ENCODE data around the gene SET. TPM values are rescaled to one million over a fixed set of nuclear protein-coding genes. Genes with fewer than 3 reads are reported as not detected.

SET gene
- total and polyA plus RNA-seq, 2 of the 8 experiments (the other 6 are each of a cell fraction or from before 2014, with no cell fraction given), result 466 to 1,345 TPM

DNA sequence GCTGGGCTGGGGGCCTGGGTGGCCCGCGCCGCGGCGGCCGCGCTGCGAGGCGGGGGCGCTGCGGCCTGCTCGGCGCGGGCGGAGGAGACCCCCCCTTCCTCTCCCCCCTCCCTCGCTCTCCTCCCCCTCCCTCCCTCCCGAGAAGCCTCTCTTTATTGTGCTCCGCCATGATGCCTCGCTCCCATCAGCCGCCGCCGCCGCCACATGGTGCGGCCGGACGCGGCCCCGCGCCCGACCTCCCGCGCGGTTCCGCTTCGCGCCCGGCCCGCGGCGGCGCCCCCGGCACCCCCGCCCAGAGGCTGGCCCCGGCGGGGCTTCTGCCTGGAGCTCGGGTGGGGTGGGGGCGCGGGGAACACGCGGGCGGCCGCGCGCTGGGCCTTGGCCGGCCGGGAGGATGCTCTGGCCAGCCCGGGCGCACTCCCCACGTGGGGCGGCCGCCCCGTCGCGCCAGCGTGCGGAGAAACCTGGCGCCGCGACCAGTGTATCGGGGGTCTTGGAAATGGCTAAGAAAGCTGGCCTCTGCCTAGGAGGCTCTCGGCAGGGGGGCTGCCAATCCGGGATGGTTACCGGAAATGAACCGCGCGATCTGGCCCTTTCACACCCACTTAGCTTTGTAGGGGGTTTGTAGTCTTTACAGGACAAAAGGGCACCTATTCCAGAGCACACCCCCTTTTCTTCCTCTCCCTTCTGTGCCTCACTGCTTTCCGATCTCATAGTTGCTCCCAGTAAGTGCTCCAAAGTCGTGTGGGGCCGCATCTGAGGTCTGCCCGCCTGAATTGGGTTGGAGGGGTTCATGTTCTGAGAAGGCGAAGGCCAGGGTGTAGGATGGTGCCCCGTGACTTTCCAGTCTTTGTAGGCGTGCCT lies 1.0 kb downstream of the SET start (continued):
- no peak for TF ChIP-seq SP2 (IDR thresholded peaks at IDR 0.05; ENCODE audit: low read length)
- no peak for TF ChIP-seq KDM4A (IDR thresholded peaks at IDR 0.05; ENCODE audit: low read depth, low read length, severe bottlenecking)
- no peak for TF ChIP-seq JUND (IDR thresholded peaks at IDR 0.05; ENCODE audit: low read length)
- TF ChIP-seq SIRT6 (IDR thresholded peaks at IDR 0.05; ENCODE audit: low read length), result no peak
- peak; percentile 59; the same call in 1 of the 2 replicates for TF ChIP-seq POLR2AphosphoS5 (IDR thresholded peaks at IDR 0.05; ENCODE audit: low read depth, low read length)
- TF ChIP-seq MAFK (IDR thresholded peaks at IDR 0.05; ENCODE audit: low read depth, low read length), result no peak
- no peak for TF ChIP-seq BCL11A (IDR thresholded peaks at IDR 0.05; ENCODE audit: low read depth in 2 of 2, low read length in 2 of 2)
- peak; percentile 58; the same call in 1 of the 2 replicates for TF ChIP-seq TAF1 (IDR thresholded peaks at IDR 0.05; ENCODE audit: low read depth, low read length)
- peak; percentile 28 to 80 for TF ChIP-seq POLR2A (IDR thresholded peaks at IDR 0.05; ENCODE audit: control extremely low read depth in 1 of 2, low read depth in 2 of 2, low read length in 2 of 2)
- TF ChIP-seq EZH2 (IDR thresholded peaks at IDR 0.05; ENCODE audit: low read depth, low read length, severe bottlenecking), result no peak
- TF ChIP-seq EGR1 (IDR thresholded peaks at IDR 0.05; ENCODE audit: borderline replicate concordance, low read depth, low read length), result no peak
- no peak for TF ChIP-seq CTBP2 (IDR thresholded peaks at IDR 0.05; ENCODE audit: borderline replicate concordance, insufficient read depth, insufficient read length, low read length)
- 0 out of 2 replicates have a peak, but pooled peaks have one; percentile 25 for TF ChIP-seq TBP (IDR thresholded peaks at IDR 0.05; ENCODE audit: low read depth, low read length)
- peak; percentile 54 for TF ChIP-seq ASH2L (IDR thresholded peaks at IDR 0.05; ENCODE audit: low read length)
- TF ChIP-seq, protein P1, sequence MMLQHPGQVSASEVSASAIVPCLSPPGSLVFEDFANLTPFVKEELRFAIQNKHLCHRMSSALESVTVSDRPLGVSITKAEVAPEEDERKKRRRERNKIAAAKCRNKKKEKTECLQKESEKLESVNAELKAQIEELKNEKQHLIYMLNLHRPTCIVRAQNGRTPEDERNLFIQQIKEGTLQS (IDR thresholded peaks at IDR 0.05; ENCODE audit: insufficient read depth, low read depth, low read length), result no peak
- TF ChIP-seq EP300 (IDR thresholded peaks at IDR 0.05; ENCODE audit: borderline replicate concordance in 1 of 2, low read depth in 2 of 2, low read length in 2 of 2), result no peak
- TF ChIP-seq RFX5 (IDR thresholded peaks at IDR 0.05; ENCODE audit: borderline replicate concordance, low read depth, low read length), result no peak
- TF ChIP-seq SIN3A (conservative IDR thresholded peaks at IDR 0.05 in 1 of 2, IDR thresholded peaks at IDR 0.05 in 1 of 2; ENCODE audit: low read depth in 1 of 2, low read length in 2 of 2), result peak; percentile 52 to 71; a peak in 1 of 4 replicates
- no peak for TF ChIP-seq SRF (IDR thresholded peaks at IDR 0.05; ENCODE audit: low read depth, low read length)
- peak; percentile 39 for TF ChIP-seq TAF7 (optimal IDR thresholded peaks at IDR 0.05; ENCODE audit: borderline replicate concordance, low read depth, low read length)
- no peak for TF ChIP-seq KDM1A (IDR thresholded peaks at IDR 0.05; ENCODE audit: borderline replicate concordance, low read length)

Data from H1 (cell line).